HG03175 (cell line): ENCODE results near the gene LTN1.
A peak's percentile ranks its signal among the peaks of the same experiment; 100 is the strongest.

Source experiments
- ATAC-seq: cut with Tn5 transposase; IDR thresholded peaks from one replicate; pipeline ENCODE4 v1.9.1; 2021; ENCODE audit warnings: mild to moderate bottlenecking, moderate library complexity; ENCODE audit not compliant: unreplicated experiment

LTN1 gene

DNA sequence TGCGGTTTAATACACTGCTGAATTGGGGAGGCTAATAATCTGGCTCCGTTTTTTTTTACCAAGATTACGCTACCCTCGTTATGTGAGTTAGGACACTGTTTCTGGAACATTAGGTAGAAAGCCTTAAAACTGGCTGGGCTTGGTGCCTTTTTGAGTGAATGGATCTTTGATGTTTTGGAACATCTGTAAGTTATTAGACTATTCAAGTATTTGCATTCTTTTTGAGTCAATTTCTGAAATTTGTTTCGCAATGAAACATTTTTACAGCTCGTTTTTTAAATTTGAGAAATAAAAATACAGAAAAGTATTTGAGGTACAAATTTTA is 106.9 kb downstream of the LTN1 start:
- ATAC-seq: no peak

GRCh38 chr21:28884976-28885852 is 107.5 kb downstream of the LTN1 start:
- ATAC-seq: peak; percentile 97

GRCh38 chr21:28884481-28884880 is 108.2 kb downstream of the LTN1 start:
- ATAC-seq: no peak

DNA sequence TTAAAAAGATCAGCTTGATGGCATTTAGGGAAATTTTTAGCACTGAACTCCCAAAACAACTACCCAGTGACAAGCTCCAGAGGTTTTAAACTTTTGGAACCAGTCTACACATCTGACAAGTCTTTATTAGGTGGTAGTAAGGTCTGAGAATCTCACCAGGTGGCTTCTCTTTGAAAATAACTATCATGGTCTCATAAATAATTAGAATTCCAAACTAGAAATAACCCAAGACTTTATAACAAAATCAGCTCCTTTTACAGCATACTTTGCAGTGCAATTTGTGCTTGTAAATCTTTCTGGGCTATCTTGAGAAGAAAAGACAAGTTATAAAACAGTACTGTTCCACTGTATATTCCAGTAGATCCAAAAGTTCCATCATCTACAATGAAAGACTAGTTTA is 108.7 kb downstream of the LTN1 start:
- no peak for ATAC-seq

DNA sequence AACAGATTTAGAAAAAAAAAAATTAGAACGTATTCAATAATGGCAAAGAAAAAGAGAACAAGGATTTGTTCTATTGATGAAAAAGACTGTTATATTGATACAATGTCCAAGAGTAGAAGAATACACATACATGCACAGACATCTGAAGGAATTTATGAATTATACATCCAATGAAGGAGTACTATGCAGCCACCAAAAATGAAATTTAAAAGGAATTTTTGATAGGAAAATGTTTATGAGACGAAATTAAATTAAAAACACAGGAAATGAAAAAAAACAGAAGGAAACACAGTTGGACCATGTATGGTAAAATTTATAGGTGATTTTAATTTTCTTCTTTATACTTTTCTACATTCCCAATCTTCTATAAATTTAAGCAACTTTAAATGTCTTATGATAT is 110.3 kb downstream of the LTN1 start:
- ATAC-seq: no peak
